RWPE1 (cell line): ENCODE data around the gene CACNA1B.

ENCODE experiments used
- CTCF ChIA-PET: fragments of 350-600 bp; sonication (Branson Sonifier 250); formaldehyde crosslinking; extraction: SDS; loops from one replicate; lab custom pipeline; 2021; lab: Yijun Ruan, JAX
- POLR2A ChIA-PET: fragments of 400-600 bp; formaldehyde crosslinking; extraction: SDS; loops from one replicate; lab custom pipeline; 2020; ENCODE audit warnings: antibody characterized with exemption; ENCODE audit not compliant: low non-redundant PET; lab: Yijun Ruan, JAX
- DNase-seq: peaks from one replicate; pipeline ENCODE4 v3.0.0; 2012; ENCODE audit warnings: low spot score
- H3K27ac ChIP-seq: fragments of 450-650 bp; 2 replicates; pipeline ENCODE4 v1.5.1; 2017
- CTCF ChIP-seq: fragments of 450-650 bp; conservative IDR thresholded peaks from 2 replicates; pipeline ENCODE4 v1.5.1; 2017; ENCODE audit warnings: low read depth, mild to moderate bottlenecking

CACNA1B gene

GRCh38 chr9:137987244-137988030, 109.9 kb downstream of the CACNA1B start:
- CTCF ChIA-PET, result interaction anchor here (0.7 kb wide), 1 partner anchor 38 kb away, joined by 5 read pairs; no protein-coding TSS in a partner anchor
- peak; percentile 56 for DNase-seq
- H3K27ac ChIP-seq, result no peak overlapping the region
- no peak for TF ChIP-seq CTCF
- POLR2A ChIA-PET, result no interaction called here

GRCh38 chr9:137988051-137988450, 110.5 kb downstream of the CACNA1B start:
- CTCF ChIA-PET, result interaction anchor here (0.7 kb wide), 1 partner anchor 38 kb away, joined by 5 read pairs; no protein-coding TSS in a partner anchor
- no peak for TF ChIP-seq CTCF
- no peak for DNase-seq
- no peak overlapping the region for H3K27ac ChIP-seq
- POLR2A ChIA-PET, result no interaction called here

GRCh38 chr9:137988701-137989100, 111.1 kb downstream of the CACNA1B start:
- CTCF ChIA-PET, result no interaction called here
- DNase-seq, result no peak
- no peak overlapping the region for H3K27ac ChIP-seq
- POLR2A ChIA-PET, result no interaction called here
- no peak for TF ChIP-seq CTCF

GRCh38 chr9:137989156-137989555, 111.6 kb downstream of the CACNA1B start:
- DNase-seq, result no peak
- CTCF ChIA-PET, result no interaction called here
- TF ChIP-seq CTCF, result no peak
- POLR2A ChIA-PET, result no interaction called here
- no peak overlapping the region for H3K27ac ChIP-seq

- ChIA-PET POLR2A (no interaction called here), CTCF (no interaction called here)
- DNase-seq, result peak; percentile 30
- H3K27ac ChIP-seq, result no peak overlapping the region
- TF ChIP-seq CTCF, result no peak
Observed at GRCh38 chr9:137989999-137990715, 112.6 kb downstream of the CACNA1B start.

GRCh38 chr9:138003485-138004190, 126.1 kb downstream of the CACNA1B start:
- ChIA-PET POLR2A (interaction anchor here (0.7 kb wide), 1 partner anchor 21 kb away, joined by 11 read pairs; no protein-coding TSS in a partner anchor), CTCF (no interaction called here)
- TF ChIP-seq CTCF, result no peak
- DNase-seq, result no peak
- H3K27ac ChIP-seq, result no peak overlapping the region
